Keratinocyte (primary cell): Measurements from ENCODE around the gene LMOD1. TPM values are rescaled to one million over a fixed set of nuclear protein-coding genes. Genes with fewer than 3 reads are reported as not detected.
A peak's percentile ranks its signal among the peaks of the same experiment; 100 is the strongest.
"Not testable (repeated sequence)": the region's sequence is repeated elsewhere in the genome, so short reads cannot be mapped to it uniquely, and the experiment has no call there.

Experiments
- DNase-seq: peaks from one replicate; pipeline ENCODE4 v3.0.0-alpha.2; 2011; ENCODE audit warnings: low read depth, missing footprints, low spot score
- FAIRE-seq: peaks from 2 replicates; lab custom pipeline; 2011; peaks lifted over from hg19 to GRCh38; lab: Jason Lieb, UNC
- H2AFZ ChIP-seq: 2 replicates; pipeline ENCODE4 v1.6.0; 2012; ENCODE audit warnings: low read length, control low read depth, inconsistent platforms; ENCODE audit not compliant: control insufficient read depth
- H3K27ac ChIP-seq: 2 replicates; pipeline ENCODE4 v1.5.1; 2011; ENCODE audit warnings: low read length; ENCODE audit not compliant: control insufficient read depth, insufficient read depth
- H3K27me3 ChIP-seq: 3 replicates; pipeline ENCODE4 v1.6.0; 2011; ENCODE audit warnings: low read length; ENCODE audit not compliant: control insufficient read depth, insufficient read depth; ENCODE audit errors: extremely low read depth
- H3K36me3 ChIP-seq, 2 experiments: 2 replicates in 1 of 2; 3 replicates in 1 of 2; pipeline ENCODE4 v1.5.1; 2011; ENCODE audit warnings: low read length in 2 of 2, mild to moderate bottlenecking in 1 of 2; ENCODE audit not compliant: control insufficient read depth in 2 of 2, insufficient read depth in 2 of 2; ENCODE audit errors: extremely low read depth in 1 of 2
- H3K4me1 ChIP-seq: 3 replicates; pipeline ENCODE4 v1.5.1; 2011; ENCODE audit warnings: low read length; ENCODE audit not compliant: control insufficient read depth, insufficient read depth; ENCODE audit errors: extremely low read depth
- H3K4me2 ChIP-seq: 3 replicates; pipeline ENCODE4 v1.6.0; 2011; ENCODE audit warnings: low read depth, low read length; ENCODE audit not compliant: control insufficient read depth, insufficient read depth; ENCODE audit errors: extremely low read depth
- H3K4me3 ChIP-seq, 3 experiments: fragments of 200-600 bp in 1 of 3; sonication (generic) in 1 of 3; 2 replicates in 2 of 3; 3 replicates in 1 of 3; pipeline ENCODE4 v1.5.1; 2011 to 2016; ENCODE audit warnings: low read length in 3 of 3, mild to moderate bottlenecking in 3 of 3, control low read depth in 2 of 3, inconsistent platforms in 1 of 3, low read depth in 1 of 3, mixed read lengths in 1 of 3, mixed run types in 1 of 3, moderate library complexity in 1 of 3; ENCODE audit not compliant: control insufficient read depth in 2 of 3, insufficient read depth in 2 of 3; ENCODE audit errors: extremely low read depth in 1 of 3
- H3K79me2 ChIP-seq: 2 replicates; pipeline ENCODE4 v1.6.0; 2012; ENCODE audit warnings: low read length; ENCODE audit not compliant: control insufficient read depth, insufficient read depth
- H3K9ac ChIP-seq: 3 replicates; pipeline ENCODE4 v1.6.0; 2011; ENCODE audit warnings: low read length; ENCODE audit not compliant: control insufficient read depth, insufficient read depth; ENCODE audit errors: extremely low read depth
- H3K9me1 ChIP-seq: 3 replicates; pipeline ENCODE4 v1.6.0; 2011; ENCODE audit warnings: low read length; ENCODE audit not compliant: control insufficient read depth, insufficient read depth; ENCODE audit errors: extremely low read depth
- H3K9me3 ChIP-seq: 2 replicates; pipeline ENCODE4 v1.5.1; 2012; ENCODE audit warnings: low read depth, low read length; ENCODE audit not compliant: control insufficient read depth
- H4K20me1 ChIP-seq: 3 replicates; pipeline ENCODE4 v1.6.0; 2011; ENCODE audit warnings: low read length; ENCODE audit not compliant: control insufficient read depth, insufficient read depth; ENCODE audit errors: extremely low read depth
- CTCF ChIP-seq, 3 experiments: IDR thresholded peaks in 1 of 3; conservative IDR thresholded peaks in 1 of 3; optimal IDR thresholded peaks in 1 of 3; 2 replicates in 2 of 3; 3 replicates in 1 of 3; pipeline versions ENCODE3 to v1.5.1; 2011; ENCODE audit warnings: low read length in 3 of 3, mild to moderate bottlenecking in 3 of 3, moderate library complexity in 2 of 3, control low read depth in 1 of 3, inconsistent platforms in 1 of 3; ENCODE audit not compliant: insufficient read depth in 2 of 3; ENCODE audit errors: extremely low read depth in 1 of 3
- EZH2 ChIP-seq: IDR thresholded peaks from one replicate; pipeline ENCODE4 v1.6.1; 2012; ENCODE audit warnings: inconsistent platforms, mild to moderate bottlenecking, low read length, moderate library complexity
- dilution Hi-C: fragments of 300-500 bp; cut with MboI; formaldehyde crosslinking; loops from one replicate; pipeline ENCODE4 v1.7.0; 2020; ENCODE audit warnings: low sequenced_read_pairs; ENCODE audit not compliant: extremely low pct_ligation_motif_present
- polyA plus RNA-seq, 5 experiments: library from polyadenylated mRNA; depleted of rRNA in 3 of 5; stranded (reverse) in 3 of 5; stranded (forward) in 1 of 5; unstranded in 1 of 5; fragments of >200 nt; gene quantifications; 1 replicate in 1 of 5; 2 replicates in 3 of 5; 3 replicates in 1 of 5; pipeline versions ENCODE4 v1.2.1 to v1.2.3, GENCODE V29; 2011 to 2012; ENCODE audit warnings: missing spikeins in 2 of 5, low read depth in 1 of 5, low replicate concordance in 1 of 5

The LMOD1 gene
- polyA plus RNA-seq, 1 donor (not counting 4 experiments of a cell fraction or from before 2014, with no cell fraction given): not detected

- Histone ChIP-seq H3K9ac (no peak overlapping the region), H3K27me3 (no peaks in the 10 kb centered on the region), H4K20me1 (no peaks in the 10 kb centered on the region), H3K4me2 (no peak overlapping the region), H3K9me3 (no peaks in the 10 kb centered on the region), H3K36me3 (peaks cover 12 to 19% of the 10 kb centered on the region in 2 experiments), H3K4me3 (no peak overlapping the region), H3K4me1 (no peaks in the 10 kb centered on the region), H3K27ac (no peak overlapping the region), H2AFZ (no peak overlapping the region), H3K79me2 (no peaks in the 10 kb centered on the region), H3K9me1 (no peaks in the 10 kb centered on the region)
- dilution Hi-C loops: no loop called here
- TF ChIP-seq EZH2 (no peak), CTCF (optimal IDR thresholded peaks at IDR 0.05 in 1 of 3, IDR thresholded peaks at IDR 0.05 in 1 of 3, conservative IDR thresholded peaks at IDR 0.05 in 1 of 3; ENCODE audit: extremely low read depth in 1 of 3, insufficient read depth in 2 of 3, low read length in 3 of 3) (no peak)
- peak; percentile 5 for FAIRE-seq
- DNase-seq: no peak
Measured at GRCh38 chr1:201861448-201861847, 84.9 kb downstream of the LMOD1 start.

GRCh38 chr1:201859424-201859823 is 86.9 kb downstream of the LMOD1 start:
- Histone ChIP-seq H3K4me2 (no peak overlapping the region), H3K36me3 (peaks cover 9 to 37% of the 10 kb centered on the region in 2 experiments), H3K9me1 (no peaks in the 10 kb centered on the region)

GRCh38 chr1:201856722-201857121 is 89.6 kb downstream of the LMOD1 start:
- H4K20me1 ChIP-seq, H2AFZ ChIP-seq, dilution Hi-C loops, FAIRE-seq, H3K4me1 ChIP-seq, H3K4me2 ChIP-seq, H3K9me1 ChIP-seq, H3K27me3 ChIP-seq, H3K4me3 ChIP-seq, H3K9ac ChIP-seq, DNase-seq, H3K27ac ChIP-seq, H3K9me3 ChIP-seq, H3K79me2 ChIP-seq: not testable (repeated sequence)
- peaks cover 17 to 48% of the 10 kb centered on the region in 2 experiments for H3K36me3 ChIP-seq

More at GRCh38 chr1:201859424-201859823, 86.9 kb downstream of the LMOD1 start:
- Histone ChIP-seq H3K9ac (no peak overlapping the region), H3K27me3 (no peaks in the 10 kb centered on the region), H3K4me1 (no peaks in the 10 kb centered on the region), H4K20me1 (no peaks in the 10 kb centered on the region), H3K27ac (no peak overlapping the region), H3K79me2 (no peaks in the 10 kb centered on the region), H2AFZ (no peak overlapping the region), H3K9me3 (no peaks in the 10 kb centered on the region), H3K4me3 (no peak overlapping the region)
- TF ChIP-seq CTCF (optimal IDR thresholded peaks at IDR 0.05 in 1 of 3, IDR thresholded peaks at IDR 0.05 in 1 of 3, conservative IDR thresholded peaks at IDR 0.05 in 1 of 3; ENCODE audit: extremely low read depth in 1 of 3, insufficient read depth in 2 of 3, low read length in 3 of 3) (no peak), EZH2 (no peak)
- FAIRE-seq: no peak
- DNase-seq: no peak
- dilution Hi-C loops: no loop called here
